Effector CD4-positive, alpha-beta T cell (primary cell): ENCODE data around the gene TMEM184A. TPM values are rescaled to one million over a fixed set of nuclear protein-coding genes. Genes with fewer than 3 reads are reported as not detected.

ENCODE experiments used
- DNase-seq: peaks from one replicate; pipeline ENCODE4 v3.0.0-alpha.2; 2020
- total RNA-seq: gene quantifications from one replicate; lab custom pipeline; 2026; lab: John Stamatoyannopoulos, UW

TMEM184A gene
- not detected for total RNA-seq

DNA sequence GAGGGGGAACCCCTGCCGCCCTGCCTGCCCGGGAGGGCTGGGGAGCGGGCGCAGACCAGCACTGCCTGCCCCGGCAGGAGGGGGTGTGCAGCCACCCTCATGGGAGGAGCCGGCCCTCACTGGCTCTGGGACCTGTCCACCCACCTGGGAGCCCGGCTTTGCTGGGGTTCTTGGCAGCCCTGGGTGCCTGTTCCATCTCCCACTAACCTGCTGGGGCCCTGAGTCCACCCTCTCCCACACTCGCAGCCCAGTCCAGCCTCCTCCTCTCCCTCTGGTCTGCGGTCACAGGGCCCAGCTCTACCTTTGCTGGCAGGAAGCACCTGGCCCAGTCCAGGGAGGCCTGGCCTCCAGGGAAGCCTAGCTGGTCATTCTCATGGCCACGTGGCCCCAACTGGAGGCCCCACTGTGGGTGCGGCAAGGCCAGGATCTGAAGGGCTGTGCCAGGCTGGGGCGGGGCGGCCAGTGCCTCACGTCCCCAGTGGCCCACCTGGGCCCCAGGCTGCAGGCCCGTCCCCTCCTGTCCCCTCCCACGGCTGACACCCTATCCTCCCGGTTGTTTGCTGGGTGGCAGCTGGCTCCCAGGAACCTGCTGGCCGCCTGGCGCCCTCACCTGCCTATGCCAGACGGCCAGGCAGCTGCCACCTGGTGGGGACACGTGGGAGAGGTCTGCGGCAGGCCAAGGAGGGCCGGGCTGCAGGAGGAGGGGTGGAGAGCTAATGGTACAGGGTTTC is at the start of gene TMEM184A:
Gene TMEM184A (minus strand): TSS at position 393 of the 731 bp plus-strand sequence. CDS start 721 bp downstream, outside the sequence.
- no peak for DNase-seq

DNA sequence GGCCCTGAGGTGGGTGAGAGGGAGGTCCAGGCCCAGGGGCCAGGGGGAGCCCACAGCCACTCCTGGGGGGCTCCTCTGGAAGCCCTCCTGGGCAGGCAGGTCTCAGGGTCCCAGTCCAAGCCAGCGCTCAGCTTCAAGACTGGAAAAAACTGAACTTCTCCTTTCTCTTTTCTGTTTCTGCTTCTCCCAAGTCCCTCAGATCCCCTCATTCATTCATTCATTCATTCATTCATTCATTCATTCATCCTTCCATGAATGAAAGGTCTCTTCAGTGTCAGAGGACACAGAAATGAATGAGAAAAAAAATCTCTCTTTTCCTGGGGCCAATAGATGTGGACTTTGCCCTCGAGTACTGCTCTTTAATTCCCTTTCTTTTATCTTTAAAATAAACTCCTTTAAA is 48.4 kb upstream of the TMEM184A start:
- DNase-seq = no peak

- no peak for DNase-seq
These were observed 47.6 kb upstream of the TMEM184A start for GRCh38 chr7:1603346-1604225.

DNA sequence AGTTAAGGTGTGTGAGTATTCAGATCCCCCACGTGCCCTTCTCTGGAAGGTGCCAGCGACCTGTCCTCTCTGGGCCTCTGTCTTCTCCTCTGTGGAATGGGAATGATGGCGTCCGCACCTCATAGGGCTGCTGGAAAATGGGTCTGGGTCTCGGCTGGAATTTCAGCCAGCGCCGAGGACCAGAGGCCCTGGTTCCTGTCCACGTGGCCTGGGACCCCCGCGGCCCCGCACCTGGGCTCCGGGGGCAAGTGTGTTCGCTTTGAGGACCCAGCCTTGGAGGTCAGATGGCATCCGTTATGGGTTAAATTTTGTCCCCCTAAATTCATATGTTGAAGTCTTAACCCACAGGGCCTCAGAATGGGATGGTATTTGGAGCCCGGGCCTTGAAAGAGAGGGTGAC is 46.4 kb upstream of the TMEM184A start:
- DNase-seq = no peak

DNA sequence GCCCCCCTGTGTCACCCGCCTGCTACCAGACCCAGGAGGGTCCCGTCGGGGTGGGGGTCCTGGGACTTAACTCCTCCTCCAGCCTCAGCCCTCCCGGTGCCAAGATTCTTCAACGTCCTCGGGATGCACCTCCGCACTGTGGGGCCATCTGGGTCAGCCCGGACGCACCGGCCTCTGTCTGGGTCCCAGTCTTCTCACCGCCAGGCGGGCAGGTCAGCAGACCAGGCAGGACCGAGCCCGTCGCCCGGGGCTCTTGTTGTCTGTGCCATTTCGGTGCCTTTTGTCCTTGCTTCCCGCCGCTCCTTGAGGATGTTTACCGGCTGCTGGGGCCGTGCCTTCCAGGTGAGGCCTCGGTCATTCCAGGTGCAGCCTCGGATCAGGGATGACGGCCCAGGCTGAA is 46.0 kb upstream of the TMEM184A start:
- no peak for DNase-seq

GRCh38 chr7:1599640-1600395 is 43.8 kb upstream of the TMEM184A start:
- DNase-seq = no peak

GRCh38 chr7:1598961-1599639 is 43.1 kb upstream of the TMEM184A start:
- DNase-seq = no peak

DNA sequence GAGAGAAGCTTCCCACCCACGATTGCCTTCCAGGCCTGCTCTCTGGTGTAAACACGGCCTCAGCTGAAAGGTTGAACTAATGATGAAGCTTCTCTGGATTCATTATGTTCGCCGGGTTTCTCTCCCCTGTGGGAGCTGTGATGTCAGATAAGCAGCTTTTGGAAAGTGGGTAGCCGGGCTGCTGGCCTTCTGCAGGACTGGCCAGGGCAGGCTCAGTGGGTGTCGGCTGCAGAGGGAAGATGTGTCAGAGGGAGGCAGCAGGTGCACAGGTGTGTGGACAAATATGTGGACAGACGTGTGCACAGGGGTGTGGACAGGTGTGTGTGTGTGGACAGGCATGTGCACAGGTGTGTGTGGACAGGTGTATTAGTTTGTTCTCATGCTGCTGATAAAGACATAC is 42.3 kb upstream of the TMEM184A start:
- no peak for DNase-seq

DNA sequence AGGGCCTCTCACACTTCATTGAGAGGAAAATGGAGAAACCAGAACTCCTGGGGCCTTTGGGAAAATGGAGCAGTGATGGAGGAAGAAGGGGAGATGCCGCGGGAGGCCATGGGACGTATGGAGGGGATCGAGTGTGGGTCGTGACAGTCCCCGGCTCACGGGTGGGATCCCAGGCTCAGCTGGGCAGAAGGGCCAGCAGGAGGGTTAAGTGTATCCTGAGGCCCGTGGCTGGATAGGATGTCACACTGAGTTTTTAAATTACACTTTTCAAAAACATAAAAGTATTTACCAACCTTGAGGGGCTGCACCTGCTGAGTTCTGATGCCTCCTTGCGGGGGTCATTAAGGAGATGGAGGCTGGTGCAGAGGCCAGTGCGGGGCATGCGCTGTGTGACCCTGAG is 41.8 kb upstream of the TMEM184A start:
- DNase-seq = no peak

DNA sequence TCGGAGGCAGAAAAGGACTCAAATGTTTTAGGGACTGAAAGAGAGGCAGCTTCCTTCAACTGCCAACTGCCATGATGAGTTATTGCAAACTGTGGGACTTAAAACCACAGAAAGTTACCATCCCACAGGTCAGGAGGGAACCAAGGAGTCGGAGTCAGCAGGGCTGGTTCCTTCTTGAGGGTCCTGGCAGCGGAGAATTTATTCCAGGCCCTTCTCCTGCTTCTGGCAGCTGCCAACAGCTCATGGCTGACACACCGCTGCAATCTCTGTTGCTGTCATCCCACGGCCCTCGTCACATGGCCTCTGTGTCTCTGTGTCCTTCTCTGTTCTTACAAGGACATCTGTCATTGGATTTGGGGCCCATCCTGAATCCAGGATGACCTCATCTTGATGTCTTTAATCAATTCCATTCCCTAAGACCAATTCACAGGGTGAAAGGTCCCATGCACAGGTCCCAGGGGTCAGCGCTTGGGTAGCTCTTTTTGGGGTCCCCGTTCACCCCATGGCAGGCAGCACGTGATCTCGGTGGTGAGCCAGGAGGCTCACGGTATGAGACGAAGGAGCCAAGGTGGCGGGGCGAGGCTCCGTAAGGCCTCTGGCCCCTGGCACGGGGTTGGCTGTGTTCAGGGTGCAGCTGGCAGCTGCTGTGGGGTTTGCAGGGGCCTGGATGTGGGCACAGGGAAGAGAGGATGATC is 41.2 kb upstream of the TMEM184A start:
- DNase-seq = no peak

DNA sequence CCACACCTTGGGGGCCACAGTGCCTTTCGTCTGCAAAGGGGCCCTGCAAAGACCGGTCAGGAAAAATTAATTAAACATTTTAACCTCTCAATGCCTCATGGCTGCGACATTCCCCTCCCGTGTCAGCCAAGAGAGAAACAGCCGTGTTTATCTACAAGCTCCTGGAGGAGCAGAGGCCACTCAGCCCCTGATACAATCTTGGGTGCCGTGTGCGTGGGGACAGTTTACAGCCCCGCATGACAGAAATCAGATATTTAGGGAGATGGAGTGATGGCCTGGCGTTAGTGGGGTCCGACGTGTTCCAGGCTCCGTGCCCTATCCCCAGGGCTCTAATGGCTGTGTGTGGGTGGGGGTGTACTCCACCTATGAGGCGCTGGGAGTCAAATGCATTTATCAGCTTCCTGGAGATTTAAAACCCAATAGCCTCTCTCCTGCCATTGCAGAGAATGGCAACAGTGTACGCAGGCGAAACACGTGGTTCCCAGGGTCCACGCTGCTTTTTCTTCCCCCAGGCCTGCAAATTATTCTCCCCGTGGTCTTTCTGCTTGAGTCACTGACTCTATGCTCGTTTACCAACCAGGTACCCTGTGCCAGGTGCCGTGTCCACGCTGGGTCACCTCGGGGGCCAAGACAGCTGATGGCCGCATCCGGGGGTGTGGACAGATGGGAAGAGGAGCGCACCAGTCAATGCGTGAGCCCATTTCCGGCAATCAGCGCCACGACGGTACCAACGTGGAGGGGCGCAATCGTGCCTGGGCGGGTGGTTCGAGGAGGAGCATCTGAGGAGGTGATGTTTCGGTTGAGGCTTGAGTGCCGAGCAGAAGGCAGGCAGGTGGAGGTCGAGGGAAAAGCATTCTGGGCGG is 40.4 kb upstream of the TMEM184A start:
- DNase-seq = no peak

DNA sequence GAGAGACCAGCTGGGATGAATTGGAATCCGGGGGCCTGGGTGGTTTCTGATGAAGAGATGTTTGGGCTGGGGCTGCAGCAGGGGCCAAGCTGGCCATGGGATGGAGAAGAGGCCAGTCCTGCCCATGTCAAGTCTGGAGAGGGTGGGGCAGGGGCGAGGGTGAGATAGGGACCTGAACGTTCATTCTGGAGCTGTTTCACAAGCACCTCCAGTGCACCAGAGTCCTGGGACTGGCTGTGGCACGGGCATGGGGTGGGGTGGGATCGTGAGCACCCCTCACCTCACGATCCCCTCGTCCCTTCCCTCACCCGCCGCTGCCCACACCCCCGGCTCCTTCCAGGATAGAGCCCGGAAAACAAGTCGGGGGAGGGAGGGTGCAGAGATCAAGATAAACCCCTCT is 39.6 kb upstream of the TMEM184A start:
- DNase-seq = no peak

DNA sequence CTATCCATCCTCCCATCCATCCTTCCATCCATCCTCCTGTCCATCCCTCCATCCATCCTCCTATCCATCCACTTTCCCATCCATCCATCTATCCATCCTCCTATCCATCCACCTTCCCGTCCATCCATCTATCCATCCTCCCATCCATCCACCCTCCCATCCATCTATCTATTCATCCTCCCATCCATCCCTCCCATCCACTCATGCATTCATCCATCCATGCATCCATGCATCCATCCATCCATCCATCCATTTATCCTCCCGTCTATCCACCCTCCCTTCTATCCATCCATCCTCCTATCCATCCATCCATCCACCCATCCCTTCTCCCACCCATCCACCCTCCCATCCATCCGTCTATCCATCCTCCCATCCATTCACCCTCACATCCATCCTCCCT is 39.0 kb upstream of the TMEM184A start:
- DNase-seq = no peak

DNA sequence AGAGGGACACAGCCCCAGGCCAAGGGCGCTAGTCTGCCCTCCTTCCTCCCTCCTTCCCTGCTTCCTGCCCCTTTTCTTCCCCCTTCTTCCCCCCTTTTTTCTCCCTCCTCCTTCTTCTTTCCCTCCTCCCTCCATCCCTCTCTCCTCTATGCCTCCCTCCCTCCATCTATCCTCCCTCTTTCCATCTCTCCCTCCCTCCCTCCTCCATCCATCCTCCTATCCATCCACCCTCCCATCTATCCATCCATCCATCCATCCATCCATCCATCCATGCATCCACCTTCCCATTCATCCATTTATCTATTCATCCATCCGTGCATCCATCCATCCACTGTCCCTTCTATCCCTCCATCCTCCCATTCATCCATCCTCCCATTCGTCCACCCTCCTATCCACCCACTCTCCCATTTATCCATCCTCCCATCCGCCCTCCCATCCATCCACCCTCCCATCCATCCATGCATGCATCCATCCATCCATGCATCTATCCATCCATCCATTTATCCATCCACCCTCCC is 38.0 kb upstream of the TMEM184A start:
- DNase-seq = no peak

GRCh38 chr7:1593091-1593866 is 37.3 kb upstream of the TMEM184A start:
- DNase-seq = no peak

- DNase-seq = no peak
These were observed 36.4 kb upstream of the TMEM184A start for GRCh38 chr7:1592299-1592871.

DNA sequence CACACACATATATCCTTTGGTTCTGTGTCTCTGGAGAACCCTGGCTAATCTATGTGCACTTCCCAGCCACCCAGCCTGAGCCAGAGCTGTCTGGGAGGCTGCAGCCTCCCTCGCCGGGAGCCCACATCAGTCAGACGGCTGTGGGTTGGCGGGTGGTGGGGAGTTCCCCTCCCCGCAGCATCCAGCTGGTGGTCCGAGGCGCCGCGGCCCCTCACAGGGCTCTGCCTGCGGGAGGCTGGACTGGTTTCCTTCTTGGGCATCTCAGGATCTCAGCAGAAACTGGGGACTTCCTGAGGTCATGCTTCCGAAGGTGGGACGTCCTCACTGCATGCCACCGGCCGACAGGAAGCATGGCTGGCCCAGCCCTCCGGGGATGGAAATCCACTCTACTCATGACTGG is 35.9 kb upstream of the TMEM184A start:
- DNase-seq = no peak

DNA sequence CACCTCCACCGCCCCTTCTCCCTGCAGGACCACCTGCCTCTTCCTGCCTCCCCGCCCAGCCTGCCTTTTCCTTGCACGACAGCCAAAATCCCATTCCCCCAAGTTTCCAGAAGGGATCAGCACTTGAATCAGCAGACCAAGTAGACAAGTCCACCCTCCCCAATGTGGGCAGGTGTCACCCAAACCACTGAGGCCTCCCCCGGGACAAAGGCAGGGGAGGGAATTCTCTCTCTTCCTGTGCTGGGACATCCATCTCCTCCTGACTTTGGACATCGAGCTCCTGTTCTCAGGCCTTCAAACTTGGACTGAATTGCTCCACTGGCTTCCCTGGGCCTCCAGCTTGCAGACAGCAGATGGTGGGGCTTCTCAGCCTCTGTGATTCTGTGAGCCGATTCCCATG is 35.4 kb upstream of the TMEM184A start:
- DNase-seq = no peak

GRCh38 chr7:1590887-1591286 is 34.9 kb upstream of the TMEM184A start:
- no peak for DNase-seq

DNA sequence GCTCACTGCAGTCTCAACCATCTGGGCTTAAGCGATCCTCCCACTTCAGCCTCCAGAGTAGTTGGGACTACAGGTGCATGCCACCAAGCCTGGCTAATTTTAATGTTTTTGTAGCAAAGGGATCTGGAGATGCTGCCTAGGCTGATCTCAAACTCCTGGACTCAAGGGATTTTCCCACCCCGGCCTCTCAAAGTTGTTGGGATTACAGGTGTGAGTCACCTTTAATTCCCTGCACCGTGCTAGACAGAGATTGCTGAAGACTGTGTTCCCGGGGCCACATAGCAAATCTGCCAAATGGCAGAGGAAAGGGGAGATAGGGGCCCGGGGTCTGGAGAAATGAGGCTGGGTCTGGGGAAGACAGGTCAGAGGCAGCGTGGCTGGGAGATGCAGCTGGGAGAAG is 34.5 kb upstream of the TMEM184A start:
- no peak for DNase-seq
